NB4 (cell line): Measurements from ENCODE around the gene TEX22.

ENCODE experiments used
- DNase-seq: peaks from one replicate; pipeline ENCODE4 v3.0.0; 2010; ENCODE audit warnings: low read depth
- H3K4me3 ChIP-seq: one replicate; pipeline ENCODE4 v1.5.1; 2011; ENCODE audit warnings: mild to moderate bottlenecking, low read depth, low read length, moderate library complexity
- CTCF ChIP-seq: IDR thresholded peaks from one replicate; pipeline ENCODE4 v1.5.1; 2012; ENCODE audit warnings: low read depth, low read length
- MYC ChIP-seq: IDR thresholded peaks from 2 replicates; pipeline ENCODE4 v1.6.1; 2011; ENCODE audit warnings: low read depth, low read length
- POLR2A ChIP-seq: IDR thresholded peaks from 2 replicates; pipeline ENCODE4 v1.6.1; 2011; ENCODE audit warnings: mild to moderate bottlenecking; ENCODE audit not compliant: insufficient read length; ENCODE audit errors: extremely low read depth
- TF ChIP-seq, protein P1 (sequence below): IDR thresholded peaks from 2 replicates; pipeline ENCODE4 v1.6.1; 2011; ENCODE audit warnings: low read depth, low read length

The TEX22 gene

GRCh38 chr14:105455766-105456660 is 57.7 kb downstream of the TEX22 start:
- no peak for DNase-seq
- TF ChIP-seq, protein P1, sequence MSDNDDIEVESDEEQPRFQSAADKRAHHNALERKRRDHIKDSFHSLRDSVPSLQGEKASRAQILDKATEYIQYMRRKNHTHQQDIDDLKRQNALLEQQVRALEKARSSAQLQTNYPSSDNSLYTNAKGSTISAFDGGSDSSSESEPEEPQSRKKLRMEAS = no peak
- TF ChIP-seq MYC (no peak), CTCF (no peak)

GRCh38 chr14:105456736-105457617 is 58.6 kb downstream of the TEX22 start:
- DNase-seq = no peak

More at GRCh38 chr14:105455766-105456660, 57.7 kb downstream of the TEX22 start:
- H3K4me3 ChIP-seq = no peak overlapping the region

GRCh38 chr14:105458010-105458409 is 59.7 kb downstream of the TEX22 start:
- TF ChIP-seq, protein P1 = no peak
- no peak for TF ChIP-seq MYC
- TF ChIP-seq POLR2A = no peak
- no peak for TF ChIP-seq CTCF
- DNase-seq = no peak
- no peak overlapping the region for H3K4me3 ChIP-seq

More at GRCh38 chr14:105456736-105457617, 58.6 kb downstream of the TEX22 start:
- TF ChIP-seq MYC = no peak
- TF ChIP-seq, protein P1 = no peak
- no peak for TF ChIP-seq POLR2A
- no peak for TF ChIP-seq CTCF
- H3K4me3 ChIP-seq = no peak overlapping the region

GRCh38 chr14:105458571-105458970 is 60.2 kb downstream of the TEX22 start:
- no peak for DNase-seq
- H3K4me3 ChIP-seq = no peak overlapping the region
- TF ChIP-seq POLR2A (no peak), CTCF (no peak), MYC (no peak)
- TF ChIP-seq, protein P1 = no peak

- TF ChIP-seq MYC = no peak
- no peak overlapping the region for H3K4me3 ChIP-seq
- no peak for DNase-seq
These were observed 61.8 kb downstream of the TEX22 start for GRCh38 chr14:105460116-105460515.

- no peak for DNase-seq
- H3K4me3 ChIP-seq = no peak overlapping the region
- TF ChIP-seq, protein P1 = no peak
- TF ChIP-seq POLR2A (no peak), CTCF (no peak), MYC (no peak)
These were observed 62.3 kb downstream of the TEX22 start for GRCh38 chr14:105460616-105461015.
